Neural progenitor cell (in vitro differentiated cells): ENCODE results near the gene HOXC10.

Source experiments
- EZH2 ChIP-seq: fragments of 200-600 bp; sonication (generic); IDR thresholded peaks from 2 replicates; pipeline ENCODE4 v1.6.1; 2017; ENCODE audit warnings: antibody characterized with exemption, mild to moderate bottlenecking, moderate library complexity
- TF ChIP-seq, protein P1 (sequence below): fragments of 200-600 bp; sonication (generic); IDR thresholded peaks from 2 replicates; pipeline ENCODE4 v1.5.1; 2017; ENCODE audit warnings: antibody characterized with exemption, mild to moderate bottlenecking

GRCh38 chr12:53980104-53980801 is 4.7 kb upstream of the HOXC10 start:
- TF ChIP-seq, protein P1, sequence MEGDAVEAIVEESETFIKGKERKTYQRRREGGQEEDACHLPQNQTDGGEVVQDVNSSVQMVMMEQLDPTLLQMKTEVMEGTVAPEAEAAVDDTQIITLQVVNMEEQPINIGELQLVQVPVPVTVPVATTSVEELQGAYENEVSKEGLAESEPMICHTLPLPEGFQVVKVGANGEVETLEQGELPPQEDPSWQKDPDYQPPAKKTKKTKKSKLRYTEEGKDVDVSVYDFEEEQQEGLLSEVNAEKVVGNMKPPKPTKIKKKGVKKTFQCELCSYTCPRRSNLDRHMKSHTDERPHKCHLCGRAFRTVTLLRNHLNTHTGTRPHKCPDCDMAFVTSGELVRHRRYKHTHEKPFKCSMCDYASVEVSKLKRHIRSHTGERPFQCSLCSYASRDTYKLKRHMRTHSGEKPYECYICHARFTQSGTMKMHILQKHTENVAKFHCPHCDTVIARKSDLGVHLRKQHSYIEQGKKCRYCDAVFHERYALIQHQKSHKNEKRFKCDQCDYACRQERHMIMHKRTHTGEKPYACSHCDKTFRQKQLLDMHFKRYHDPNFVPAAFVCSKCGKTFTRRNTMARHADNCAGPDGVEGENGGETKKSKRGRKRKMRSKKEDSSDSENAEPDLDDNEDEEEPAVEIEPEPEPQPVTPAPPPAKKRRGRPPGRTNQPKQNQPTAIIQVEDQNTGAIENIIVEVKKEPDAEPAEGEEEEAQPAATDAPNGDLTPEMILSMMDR = no peak
- peak; percentile 37 for TF ChIP-seq EZH2
